ENCODE results near the gene IRX4.

The IRX4 gene

DNA sequence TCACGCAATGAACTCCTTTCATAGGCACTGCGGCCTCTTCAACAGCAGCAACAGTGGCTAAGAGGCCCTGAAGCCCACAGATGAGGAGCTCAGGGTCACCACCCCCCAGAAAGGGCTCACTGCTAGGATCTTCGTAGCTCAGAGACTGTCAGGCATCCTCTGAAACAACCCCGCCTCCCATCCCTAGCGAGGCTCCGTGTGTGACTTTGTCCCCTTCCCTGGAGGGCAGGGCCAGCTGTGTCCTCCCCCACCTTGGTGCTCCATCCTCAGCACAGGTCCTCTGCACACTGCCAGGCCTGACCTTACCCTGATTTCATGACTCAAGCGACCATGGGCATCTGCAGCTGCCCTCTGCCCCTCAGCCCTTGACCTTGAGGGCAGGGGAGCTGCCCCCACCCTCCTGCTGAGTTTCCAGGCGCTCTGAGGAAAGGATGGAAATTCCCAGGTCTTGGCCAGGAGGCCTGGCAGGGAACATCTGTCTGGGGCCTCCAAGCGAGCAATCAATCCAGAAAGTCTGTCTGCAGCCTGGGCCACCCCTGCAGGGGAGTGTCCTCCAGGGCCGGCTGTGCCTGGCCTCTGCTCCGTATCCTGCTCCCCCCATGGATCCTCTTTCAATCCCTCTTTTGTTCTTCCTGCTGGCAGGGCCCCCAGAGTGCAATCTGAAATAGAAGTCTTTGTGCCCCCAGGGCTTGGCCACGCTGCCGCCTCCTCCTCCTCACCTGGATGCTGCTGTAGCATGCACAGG lies 6.8 kb upstream of the IRX4 start:
- DNase-seq, result no peak

DNA sequence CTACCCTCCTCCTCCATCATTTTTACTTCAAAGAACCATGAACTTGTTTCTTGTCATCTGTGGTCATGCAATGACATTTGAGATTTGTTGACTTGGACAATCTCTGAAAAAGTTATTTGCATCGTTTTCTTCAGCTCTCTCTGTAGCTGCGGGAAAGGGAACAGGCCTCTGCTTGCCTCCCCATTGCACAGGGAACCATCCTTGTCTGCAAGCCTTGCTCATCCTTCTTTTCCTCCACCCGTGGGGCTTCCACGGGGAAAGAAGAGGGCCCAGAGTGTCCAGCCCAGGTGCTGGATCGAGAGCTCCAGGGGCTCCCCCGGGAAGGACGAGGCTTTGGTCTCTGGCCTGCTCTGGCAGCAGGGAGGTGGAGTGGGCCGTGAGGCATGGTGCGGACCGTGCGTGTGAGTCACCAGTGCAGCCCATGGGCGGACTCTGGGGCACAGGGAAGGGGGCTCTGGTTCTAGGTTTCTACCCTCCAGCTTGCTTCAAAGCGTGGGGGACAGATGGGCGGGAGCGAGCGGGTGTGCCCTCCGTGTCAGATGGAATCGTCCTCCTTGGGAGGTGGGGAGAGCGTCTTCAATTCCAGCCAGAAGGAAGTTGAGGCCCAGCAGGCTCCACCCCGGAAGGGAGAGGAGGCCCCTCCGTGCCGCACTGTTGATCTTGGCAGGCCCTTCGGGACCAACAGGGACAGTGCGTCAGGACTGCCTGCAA lies 6.0 kb upstream of the IRX4 start:
- DNase-seq, result no peak

DNA sequence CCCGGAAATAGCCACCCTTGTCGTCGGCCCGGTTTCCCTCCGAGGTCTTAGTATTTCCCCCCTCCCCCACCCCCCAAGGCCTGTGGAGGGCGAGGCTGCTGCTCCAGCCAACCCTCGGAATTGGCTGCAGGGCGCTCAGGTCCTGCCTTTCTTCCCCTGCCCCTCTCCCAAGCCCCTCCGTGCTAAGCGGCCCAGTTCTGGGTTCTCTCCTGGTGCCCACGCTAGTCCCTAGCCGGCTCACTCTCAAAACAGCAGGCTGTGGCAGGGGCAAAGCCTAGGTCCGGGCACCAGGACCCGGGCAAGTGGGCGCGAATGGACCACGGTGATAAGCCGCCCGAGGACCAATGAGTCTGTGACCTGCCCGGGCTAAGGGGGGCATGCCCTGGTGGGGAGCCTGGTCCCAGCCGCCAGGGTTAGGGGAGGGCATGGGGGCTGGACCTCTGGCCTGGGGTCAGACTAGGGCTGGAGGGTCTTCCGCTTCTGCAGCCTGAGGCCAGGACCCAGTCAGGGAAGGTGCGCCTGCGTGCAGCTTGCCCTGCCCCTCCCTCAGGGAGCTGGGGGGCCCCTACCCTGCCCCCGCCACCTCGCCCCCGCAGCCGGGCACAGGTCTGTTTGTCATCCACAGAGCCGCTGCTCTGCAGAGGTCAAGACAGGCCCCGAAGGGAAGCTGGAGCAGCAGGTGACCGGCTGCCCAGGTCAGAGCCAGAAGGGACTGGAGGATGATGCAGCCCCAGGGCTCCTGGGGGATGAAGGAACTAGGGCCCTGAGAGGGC lies 5.0 kb upstream of the IRX4 start:
- no peak for DNase-seq

DNA sequence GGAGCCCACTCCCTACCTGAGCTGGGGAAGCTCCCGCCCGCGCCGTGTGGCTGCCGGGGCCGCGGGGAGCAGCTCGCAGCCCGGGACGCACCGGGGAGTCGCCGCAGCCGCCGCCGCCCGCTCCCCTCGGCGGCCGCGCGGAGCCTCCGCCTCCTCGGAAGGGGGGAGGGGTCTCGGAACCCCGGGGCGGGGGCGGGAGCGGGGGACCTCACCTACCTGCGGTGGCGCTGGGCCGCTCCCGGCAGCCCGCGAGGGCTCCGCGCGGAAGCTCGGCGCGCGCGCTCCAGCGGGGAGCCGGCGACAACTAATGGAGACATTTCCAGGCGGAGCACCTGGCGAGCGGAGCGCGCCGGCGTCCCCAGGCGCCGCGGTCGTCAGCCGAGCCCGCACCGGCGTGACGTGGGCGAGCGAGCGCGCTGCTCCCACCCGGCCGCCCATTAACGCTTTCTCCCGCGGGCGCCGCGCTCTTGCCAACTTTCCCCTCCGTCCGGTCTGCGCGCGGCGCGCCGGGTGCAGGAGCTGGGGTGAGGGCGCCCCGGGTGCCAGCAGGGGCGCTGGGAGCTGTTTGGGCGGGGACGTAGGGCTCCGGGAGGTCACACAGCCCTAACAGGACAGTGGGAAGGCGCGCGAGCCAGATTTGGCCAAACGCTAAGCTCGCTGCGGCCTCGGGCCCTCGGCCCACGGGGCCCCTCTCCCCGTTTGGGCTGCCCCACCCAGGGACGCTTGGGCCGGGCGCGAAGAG lies 4.3 kb upstream of the IRX4 start:
- no peak for DNase-seq

DNA sequence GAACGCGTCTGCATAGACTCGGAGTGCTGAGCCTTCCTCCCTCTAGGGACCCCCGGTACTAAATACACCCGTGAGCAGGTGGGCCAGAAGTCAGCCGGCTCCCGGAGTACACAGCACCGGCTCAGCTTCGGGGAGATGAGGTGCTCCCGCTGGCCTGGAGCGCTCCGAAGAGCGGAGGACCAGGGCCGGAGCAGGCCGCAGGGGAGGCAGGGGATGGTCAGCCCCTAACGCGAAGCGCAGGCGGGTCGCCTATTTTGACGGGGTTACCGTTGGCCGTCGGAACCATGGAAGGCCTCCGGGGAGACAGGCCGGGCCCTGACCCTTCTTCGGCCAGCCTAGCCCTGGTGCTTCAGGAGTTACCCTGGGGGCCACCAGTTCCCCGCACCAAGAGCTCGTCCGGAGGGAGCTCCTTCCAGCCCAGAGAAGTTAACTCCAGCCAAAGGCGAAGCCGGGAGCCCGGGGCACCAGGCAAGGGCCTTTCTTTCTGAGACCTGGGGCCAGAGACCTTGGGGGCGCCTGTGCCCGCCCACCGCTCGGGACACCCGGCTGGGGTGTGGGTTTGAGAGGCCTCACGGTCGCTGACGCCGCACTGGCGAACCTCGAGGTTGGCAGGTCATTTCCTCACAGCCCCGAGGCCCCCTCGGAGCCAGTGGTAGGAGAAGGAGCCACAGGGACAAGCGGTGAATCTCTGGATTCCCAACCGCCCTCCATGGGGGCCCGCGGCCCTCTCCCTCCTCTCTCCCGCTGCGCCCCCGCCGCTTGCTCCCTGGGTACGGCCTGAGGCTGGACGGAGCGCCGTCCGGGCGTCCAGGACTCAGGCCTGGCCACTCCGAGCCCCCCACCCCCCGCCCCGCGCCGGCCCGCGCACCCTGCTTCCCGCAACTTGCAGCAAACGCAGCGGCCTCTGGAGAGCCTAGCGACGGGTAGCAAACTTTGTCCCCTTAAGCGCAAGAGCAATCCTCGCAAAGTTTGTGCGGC lies 3.4 kb upstream of the IRX4 start:
- DNase-seq, result no peak

DNA sequence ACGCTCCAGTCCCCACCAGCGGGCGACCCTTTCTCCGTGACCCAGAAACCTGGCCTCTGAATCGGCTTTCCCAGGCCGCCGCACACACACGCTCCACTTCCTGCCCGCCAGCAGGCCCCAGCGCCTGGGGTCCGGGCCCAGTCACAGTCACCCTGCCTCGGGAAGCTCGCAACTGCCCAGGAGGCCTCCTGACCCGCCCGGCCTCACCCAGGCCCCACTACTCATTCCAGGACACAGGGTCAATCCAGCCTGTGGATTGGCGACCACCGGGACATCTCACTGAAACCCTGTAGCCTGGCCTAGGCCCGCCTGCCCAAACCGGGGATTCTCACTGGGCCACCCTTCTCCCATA lies 2.7 kb upstream of the IRX4 start:
- DNase-seq, result no peak

DNA sequence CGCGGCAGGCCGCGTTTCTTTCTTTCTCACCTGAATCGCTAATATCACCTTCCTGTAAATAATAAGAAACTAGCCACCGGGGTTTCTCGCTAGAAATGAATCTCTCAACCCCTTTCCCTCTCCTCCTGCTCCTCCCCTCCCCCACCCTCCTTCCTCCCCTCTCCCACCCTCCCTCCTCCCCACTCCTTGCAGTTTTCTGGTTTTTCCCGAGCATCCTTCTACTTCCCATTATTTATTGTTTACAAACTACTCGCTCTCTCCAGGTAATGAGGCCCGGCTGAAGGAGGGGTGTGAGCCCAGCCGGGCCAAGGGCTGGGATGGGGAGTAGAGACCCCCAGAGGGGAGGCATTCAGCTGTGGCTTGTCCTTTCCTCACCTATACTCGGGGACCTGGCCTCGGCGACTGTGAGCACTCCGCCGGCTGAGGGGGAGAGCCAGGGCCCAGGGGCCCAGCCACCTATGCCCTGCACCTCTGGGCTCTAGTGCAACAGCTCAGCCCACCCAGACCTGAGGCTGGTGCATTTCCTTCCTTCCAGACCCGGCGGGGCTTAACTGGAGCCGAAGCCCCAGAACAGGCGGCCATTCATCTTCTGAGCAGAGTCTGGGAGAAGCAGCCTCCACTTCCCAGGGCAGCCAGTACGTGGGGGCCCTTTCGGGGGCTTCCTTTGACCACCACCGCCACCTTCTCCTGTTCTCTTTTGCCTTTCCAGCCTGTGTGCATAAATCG lies 2.1 kb upstream of the IRX4 start:
- no peak for DNase-seq

DNA sequence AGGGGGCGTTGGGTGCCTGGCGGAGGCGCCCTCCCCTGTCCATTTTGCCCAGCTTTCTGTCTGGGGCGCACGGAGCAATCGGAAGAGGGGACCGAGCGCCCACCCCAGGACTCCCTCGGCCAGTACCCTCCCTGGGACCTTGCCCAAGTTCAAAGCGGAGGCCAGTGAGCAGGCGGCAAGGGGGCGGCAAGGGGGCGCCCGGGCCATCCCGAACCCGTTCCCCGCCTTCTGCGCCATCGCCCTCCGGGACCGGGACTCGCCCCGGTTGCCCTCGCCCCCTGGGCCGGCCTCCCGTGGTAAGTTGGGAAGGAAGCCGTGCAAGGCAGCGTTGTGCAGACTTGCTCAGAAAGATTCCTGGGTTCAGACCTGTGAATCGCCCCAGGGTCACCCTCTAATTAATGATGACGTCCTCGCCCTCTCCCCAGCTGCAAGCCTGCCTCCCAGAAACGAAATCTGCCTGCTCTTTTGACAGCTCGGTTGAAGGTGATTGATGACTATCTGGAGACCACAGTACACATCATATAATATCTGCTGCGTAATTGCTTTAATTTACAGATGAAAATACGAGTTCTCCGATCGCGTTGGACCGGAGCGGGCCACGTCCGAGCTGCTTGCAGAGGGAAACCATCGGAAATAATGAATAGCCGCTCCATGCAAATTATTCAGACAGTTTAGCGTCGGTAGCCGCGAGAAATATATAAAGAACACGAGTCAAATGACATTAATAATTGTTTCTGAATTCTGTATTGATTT lies 1.4 kb upstream of the IRX4 start:
- DNase-seq, result no peak

DNA sequence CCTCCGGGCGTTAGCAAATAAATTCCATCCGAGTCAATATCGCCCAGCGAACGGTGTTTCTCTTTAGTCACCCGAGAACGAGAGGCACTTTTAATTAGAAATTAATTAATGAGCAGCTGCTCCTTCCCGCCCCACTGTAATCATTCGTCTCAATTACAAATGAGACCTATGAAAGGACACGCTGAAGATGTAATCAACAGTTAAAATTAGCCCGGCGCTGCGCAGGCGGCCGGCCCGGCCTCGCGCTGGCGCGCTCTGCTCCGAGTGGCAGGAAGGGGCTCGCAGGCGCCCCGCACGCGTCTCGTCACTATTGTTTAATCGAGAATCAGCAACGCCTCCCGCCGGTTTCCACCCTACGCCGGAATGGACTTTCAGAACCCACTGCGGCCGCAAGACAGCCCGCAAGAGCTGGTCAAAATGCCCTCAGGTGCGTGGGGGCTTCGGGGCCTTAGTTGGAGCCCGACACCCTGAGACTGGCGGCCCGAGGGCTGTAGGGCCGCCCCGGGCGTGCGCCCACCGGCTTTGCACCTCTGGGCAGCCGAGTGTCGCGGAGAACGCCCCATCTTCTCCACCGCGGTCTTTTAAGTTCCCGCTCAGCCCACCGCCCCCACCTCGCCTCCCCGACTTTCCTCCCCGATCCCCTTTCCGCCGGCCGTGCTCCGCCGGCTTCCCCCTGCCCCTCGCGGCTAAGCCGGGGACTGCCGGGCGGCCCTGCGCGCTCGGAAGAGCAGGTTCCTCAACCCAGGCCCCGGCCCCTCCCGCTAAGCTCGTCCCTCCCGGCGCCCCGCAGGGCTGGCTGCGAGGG lies 597 bp upstream of the IRX4 start:
- DNase-seq, result peak; percentile 24

DNA sequence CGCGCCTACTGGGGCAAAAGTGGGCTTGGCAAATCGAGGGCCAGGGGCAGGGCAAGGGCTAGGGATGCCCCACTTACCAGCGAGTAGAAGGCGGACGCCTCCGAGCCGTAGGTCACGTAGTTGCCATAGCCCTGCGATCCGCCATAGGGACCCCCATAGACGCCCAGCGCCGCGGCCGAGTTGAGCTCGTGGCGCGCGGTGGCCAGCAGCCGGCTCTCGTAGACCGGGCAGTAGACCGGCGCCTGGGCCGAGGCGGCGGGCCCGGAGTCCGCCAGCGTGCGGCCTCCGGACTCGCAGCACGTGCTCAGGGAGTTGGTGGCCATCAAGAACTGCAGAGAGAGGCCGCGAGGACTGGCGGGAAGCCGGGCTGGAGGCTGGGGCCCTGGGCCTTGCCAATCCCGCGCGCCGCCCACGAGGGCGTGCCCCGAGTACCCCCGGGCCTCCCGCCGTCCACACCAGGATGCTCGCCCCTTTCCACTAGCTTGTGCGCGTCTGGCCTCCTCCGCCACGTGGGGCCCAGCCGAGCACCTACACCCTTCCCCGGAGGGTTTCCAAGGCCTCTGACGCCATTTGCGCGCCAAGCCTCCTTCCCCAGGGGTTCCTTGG lies 891 bp downstream of the IRX4 start:
- no peak for DNase-seq

DNA sequence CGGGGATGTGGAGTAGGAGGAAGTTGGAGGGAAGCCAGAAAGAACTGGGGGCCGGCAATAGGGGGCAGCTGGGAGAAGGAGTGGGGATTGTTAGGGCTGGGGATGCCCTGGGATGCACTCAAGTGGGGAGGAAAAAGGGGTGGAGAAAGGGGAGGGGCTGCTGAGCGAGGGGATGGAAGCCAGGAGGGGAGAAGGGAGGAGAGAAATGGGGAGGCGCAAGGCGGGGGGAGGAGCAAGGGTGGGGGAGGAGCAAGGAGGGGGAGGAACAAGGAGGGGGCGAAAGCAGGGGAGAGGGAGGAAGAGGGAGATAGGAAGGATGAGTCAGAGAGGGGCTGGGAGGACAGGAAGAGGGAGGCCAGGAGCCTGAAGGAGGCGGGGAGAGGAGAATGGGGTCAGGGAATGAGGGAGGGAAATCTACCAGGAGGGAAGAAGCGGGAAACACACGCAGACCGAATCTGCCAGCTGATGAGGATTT lies 1.6 kb downstream of the IRX4 start:
- no peak for DNase-seq

DNA sequence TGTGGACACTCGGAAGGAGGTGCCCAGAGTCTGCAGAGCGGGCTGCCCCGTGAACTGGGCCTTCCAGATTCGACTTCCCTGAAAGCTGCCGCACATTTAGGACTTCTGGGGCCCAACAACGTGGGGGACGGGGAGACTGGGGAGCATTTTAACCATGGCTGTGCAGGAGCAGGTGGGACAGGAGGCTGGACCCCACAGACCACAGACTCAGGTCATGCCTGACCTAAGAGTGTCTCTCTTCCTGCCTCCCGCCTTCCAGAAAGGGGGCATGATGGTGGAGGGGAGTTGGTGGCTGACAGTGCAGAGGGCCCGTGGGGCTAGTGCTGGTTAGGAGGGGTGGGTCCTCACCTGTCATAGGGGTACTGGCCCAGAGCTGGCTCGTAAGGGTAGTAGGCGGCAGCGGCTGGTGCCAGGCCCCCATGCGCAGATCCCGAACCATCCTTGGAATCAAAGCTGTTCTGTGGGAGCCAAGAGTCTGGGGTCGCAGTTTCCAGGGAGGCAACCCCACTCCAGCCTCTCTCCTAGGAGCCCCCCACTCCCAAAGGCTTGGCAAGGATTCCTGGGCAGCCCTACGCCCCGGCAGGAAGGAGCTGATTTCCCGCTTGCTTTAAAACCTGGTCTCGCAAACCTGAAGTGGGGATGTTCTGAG lies 2.2 kb downstream of the IRX4 start:
- DNase-seq, result no peak

DNA sequence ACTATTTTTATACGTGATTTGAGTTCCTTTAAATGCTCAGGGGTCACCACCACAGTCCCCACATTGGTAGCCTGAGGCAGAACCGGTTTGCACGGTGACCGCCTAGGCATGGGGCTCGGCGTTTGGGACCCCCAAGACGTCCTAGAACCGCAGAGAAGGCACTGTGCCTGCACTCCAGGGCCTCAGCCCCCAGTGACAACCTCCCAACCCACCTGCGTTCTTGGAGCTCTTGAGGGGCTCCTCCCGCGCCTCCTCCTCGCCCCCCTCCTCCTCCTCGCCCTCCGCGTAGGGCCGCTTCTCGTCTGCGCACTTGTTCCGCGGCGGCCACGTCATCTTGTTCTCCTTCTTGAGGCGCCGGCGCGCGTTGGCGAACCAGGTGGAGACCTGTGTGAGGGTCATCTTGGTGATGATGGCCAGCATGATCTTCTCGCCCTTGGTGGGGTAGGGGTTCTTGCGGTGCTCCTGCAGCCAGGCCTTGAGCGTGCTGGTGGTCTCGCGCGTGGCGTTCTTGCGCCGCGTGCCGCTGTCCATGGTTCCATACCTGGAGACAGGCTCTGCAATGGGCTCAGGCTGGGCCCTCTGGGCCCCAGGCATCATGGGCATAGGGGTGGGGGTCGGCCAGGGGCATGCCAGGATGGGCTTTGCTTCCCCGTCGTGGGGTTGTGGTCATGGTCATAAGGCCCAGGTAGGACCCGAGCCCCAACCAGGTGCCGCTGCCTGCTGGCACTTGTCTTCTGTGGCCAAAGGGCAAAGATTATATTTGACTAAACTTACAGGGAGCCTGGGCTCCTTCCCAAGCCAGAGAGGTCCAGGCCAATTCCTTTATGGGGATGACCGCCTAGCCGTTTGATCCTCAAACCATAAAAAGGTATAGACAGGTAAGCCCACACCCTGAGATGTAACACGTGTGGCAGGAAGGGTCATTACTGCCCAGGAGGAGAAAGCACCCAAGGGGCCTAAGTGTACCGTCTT lies 3.1 kb downstream of the IRX4 start:
- no peak for DNase-seq

DNA sequence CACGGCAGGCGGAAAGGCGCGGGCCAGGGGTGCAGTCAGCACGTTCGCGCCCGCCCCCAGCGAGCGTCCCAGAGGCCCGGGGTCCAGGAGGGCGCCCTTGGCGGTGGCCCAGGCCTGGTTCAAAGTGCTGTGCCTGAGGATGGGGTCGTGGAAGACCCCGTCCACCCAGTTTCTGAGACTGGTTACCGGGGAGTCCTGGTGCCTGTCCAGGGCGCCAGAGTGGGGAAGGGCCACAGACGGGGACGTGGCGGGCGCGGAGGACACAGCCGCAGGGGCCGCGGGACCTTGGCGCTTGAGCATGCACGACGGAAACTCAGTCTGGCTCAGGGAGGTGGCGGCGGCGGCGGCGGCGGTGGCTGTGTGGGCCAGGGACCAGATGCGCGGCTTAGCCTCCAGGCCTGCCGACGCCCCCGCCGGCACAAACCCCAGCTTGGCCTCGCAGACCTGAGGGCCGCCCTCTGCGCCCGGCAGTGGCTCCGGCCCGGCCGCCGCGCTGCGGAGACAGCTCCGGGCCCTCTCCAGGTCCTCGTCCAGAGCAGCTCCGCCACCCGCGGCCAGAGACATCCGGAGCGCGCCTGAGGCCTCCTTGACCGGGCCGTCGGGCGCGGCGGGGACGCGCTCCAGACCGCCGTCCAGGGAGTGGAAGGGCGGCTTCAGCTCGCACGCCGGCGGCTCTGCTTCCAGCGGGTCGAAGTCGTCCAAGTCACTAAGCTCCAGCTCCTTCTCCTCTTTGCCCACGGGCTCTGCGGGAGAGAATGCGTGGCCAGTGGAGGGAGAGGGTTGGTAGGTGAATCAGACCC lies 4.5 kb downstream of the IRX4 start:
- no peak for DNase-seq

DNA sequence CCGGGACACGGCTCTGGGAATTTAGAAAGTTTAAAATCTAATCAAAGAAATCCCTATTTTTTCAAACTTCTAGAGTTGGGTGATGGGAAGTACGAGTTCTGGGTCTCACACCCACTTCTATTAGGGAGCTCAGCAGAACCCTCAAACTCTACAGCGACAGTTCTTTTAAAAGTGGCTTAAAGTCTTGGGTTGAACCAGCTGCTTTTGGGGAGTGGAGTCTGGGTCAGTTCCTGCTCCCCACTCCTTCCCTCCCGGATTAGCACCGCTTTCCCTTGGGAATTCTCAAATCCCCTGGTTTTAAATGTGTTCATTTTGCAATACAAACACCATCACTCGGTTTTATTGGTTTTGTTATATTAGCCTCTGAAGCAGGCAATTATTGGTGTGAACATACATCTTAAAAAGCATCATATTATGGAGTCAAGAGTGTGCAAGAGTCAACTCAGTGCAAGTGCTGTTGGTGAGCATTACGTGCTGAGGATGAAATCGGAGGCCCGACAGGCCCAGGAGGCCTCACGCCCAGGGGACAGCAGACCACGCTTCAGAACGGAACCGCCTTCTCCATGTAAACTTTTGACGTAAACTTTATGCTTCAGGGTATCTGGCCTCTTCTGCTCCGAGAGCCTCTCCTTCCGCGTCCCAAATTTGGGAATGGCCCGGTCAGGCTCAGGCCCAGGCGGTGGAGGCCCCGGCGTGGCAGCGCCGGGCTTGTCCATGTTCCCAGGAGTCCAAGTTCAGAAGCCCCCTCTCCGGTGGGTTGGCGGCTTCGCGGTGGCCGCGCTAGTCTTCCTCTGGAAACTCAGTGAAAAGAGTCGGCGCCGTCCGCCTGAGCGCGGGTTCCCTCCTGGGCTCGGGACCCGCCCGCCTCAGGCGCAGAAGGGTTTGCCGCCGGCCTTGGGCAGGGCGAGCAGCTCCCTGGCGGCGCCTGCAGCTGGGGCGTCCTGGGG lies 5.3 kb downstream of the IRX4 start:
- DNase-seq, result no peak

Data from NCI-H146 (cell line).